VCaP (cell line): ENCODE results near the gene FERD3L.

ENCODE experiments used
- H3K27ac ChIP-seq: fragments of 450-650 bp; 2 replicates; pipeline ENCODE4 v1.5.1; 2017
- TF ChIP-seq, protein P1 (sequence below): fragments of 450-650 bp; conservative IDR thresholded peaks from 2 replicates; pipeline ENCODE4 v1.5.1; 2017; ENCODE audit warnings: mild to moderate bottlenecking, moderate library complexity

The FERD3L gene

GRCh38 chr7:19101909-19102308 lies 43.3 kb downstream of the FERD3L start:
- no peak overlapping the region for H3K27ac ChIP-seq
- TF ChIP-seq, protein P1, sequence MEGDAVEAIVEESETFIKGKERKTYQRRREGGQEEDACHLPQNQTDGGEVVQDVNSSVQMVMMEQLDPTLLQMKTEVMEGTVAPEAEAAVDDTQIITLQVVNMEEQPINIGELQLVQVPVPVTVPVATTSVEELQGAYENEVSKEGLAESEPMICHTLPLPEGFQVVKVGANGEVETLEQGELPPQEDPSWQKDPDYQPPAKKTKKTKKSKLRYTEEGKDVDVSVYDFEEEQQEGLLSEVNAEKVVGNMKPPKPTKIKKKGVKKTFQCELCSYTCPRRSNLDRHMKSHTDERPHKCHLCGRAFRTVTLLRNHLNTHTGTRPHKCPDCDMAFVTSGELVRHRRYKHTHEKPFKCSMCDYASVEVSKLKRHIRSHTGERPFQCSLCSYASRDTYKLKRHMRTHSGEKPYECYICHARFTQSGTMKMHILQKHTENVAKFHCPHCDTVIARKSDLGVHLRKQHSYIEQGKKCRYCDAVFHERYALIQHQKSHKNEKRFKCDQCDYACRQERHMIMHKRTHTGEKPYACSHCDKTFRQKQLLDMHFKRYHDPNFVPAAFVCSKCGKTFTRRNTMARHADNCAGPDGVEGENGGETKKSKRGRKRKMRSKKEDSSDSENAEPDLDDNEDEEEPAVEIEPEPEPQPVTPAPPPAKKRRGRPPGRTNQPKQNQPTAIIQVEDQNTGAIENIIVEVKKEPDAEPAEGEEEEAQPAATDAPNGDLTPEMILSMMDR: no peak

DNA sequence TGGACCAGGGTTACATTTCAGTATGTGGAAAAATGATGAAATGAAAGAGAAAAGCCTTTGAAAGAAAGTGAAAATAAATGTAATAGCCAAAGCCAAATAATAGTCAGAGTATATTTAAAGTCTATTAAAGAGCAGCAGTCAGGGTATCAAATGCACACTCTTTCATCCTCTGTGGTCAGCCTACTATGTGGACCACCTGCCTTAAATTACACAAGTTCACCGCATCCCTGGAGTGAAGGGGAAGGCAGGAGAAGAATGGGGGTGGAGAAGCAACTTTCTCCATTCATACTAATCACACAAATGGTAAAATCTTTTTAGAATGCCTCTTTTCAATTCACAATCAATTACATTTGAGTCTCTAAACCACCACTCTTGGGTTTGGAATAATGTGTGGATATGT lies 43.7 kb downstream of the FERD3L start:
- TF ChIP-seq, protein P1: no peak
- no peak overlapping the region for H3K27ac ChIP-seq

DNA sequence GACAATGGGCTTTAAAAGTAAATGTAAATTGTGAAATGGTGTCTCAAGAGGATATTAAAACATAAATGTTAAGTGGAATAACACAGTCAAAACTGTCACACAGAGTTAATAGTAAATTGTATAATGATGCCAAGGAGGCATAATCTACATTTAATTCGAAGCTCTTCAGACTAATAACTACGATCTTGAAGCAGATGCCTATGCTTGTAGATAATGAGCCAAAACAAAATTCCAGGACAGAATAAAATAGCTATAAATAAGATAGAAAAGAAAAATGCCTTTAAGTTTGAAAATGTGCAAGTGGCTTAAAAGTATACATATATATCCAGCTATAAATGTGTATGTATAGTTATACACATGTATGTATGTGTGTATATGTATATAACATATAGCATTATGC lies 45.3 kb downstream of the FERD3L start:
- no peak overlapping the region for H3K27ac ChIP-seq
- TF ChIP-seq, protein P1: no peak

DNA sequence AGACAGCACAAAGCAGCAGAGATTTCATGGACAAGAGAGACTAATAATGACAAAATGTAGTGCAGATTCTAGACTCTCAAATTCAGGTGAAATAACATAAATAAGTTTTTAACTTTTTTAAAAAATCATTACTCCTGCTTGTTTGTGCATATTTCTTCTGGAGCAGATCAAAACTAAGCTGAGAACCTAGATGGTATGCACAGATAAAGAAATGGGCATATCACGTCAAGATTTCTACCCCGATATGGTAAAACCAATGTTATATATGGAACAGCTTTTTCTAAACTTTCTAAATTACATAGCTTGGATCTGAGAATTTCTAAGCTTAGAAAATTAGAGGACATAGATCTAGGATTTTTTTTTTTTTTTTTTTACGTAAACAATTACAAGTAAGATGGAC lies 46.0 kb downstream of the FERD3L start:
- no peak overlapping the region for H3K27ac ChIP-seq
- TF ChIP-seq, protein P1: no peak

- TF ChIP-seq, protein P1: no peak
- no peak overlapping the region for H3K27ac ChIP-seq
Observed at GRCh38 chr7:19098510-19098909, 46.7 kb downstream of the FERD3L start.

DNA sequence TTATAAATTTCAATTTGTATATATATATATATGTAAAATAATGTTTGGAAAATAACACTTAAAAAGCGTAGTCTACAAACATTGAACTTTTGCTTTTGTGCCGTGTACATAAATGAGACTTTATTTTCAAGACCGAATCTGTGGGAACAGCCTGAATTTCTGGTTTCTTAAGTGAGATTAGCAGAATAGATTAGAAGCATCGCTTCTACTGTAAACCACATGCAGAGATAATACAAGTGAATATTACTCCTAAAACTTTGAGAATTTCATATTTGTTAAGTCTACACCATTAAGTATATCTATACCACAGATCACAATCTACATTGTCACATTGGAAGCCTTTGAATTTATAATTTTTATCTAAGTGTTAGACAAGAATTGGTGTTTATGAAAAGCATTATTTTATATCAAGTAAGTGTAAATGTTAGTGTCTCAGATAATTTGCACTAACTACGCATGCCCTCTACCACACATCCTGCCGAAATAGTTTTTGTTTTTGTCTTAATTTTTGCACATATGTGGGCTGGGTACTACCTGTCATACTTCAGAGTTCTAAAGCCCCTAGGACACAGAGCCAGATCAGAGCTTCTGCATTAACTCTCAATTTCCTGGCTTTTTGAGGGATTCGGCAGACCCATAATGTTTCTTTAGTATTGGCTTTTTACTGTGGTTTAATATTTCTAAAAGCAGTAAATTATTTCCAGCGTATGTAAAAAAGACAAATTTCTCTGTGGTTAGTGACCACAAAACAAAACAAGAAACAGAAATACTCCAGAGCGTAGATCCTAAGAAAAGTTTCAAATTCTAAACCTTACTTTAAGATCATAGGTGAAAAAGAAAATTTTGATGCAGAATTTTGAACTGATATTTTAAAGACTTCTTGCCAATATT lies 47.8 kb downstream of the FERD3L start:
- H3K27ac ChIP-seq: no peak overlapping the region
- TF ChIP-seq, protein P1: no peak

GRCh38 chr7:19095353-19095860 lies 49.8 kb downstream of the FERD3L start:
- H3K27ac ChIP-seq: no peak overlapping the region
- TF ChIP-seq, protein P1: no peak
